ENCODE data around the gene GULP1. TPM values are rescaled to one million over a fixed set of nuclear protein-coding genes. Genes with fewer than 3 reads are reported as not detected.

The GULP1 gene
- total RNA-seq, 1 experiment from 2014 or later = 75.1 TPM

DNA sequence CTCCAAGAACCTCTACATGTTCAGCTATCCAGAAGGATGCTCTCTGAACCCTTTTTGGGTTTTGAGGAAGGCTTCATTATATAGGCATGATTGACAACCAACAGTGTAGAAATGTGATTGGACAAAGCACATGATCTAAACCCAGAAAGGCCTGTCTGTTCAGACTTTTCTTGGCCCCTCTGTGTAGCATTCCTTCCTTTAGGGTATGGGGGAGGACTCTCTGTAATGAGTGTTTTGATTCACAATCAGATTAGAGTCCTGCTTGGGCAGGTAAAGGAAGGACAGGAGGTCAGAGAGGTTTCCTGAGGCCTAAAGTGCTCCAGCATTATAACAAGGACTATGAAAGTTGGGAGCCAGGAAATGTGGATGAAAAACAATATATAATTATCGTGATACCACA, 13.6 kb downstream of the GULP1 start:
- CTCF ChIA-PET = interaction anchor here (2.5 kb wide), 1 partner anchor 13 kb away, joined by 13 read pairs; the partner anchor contains the start of gene GULP1
- Mint-ChIP-seq H3K27me3 (ENCODE audit: low read depth) (no peaks in the 10 kb centered on the region), H3K36me3 (peaks cover 3% of the 10 kb centered on the region), H3K4me1 (peaks cover 85% of the 10 kb centered on the region), H3K4me3 (no peak overlapping the region; the same call in 1 of the 2 replicates), H3K27ac (peak overlapping the region; percentile 15; the same call in 1 of the 2 replicates), H3K9me3 (0 out of 2 replicates have a peak, but pooled peaks cover under 1% of the 10 kb centered on the region)
- DNase-seq (ENCODE audit: low spot score) (no peak), ATAC-seq (no peak)
- POLR2A ChIA-PET = no interaction called here
- TF ChIP-seq TEAD4 (CRISPR knock-in tag; IDR thresholded peaks at IDR 0.05) (no peak), ESRRA (CRISPR knock-in tag; IDR thresholded peaks at IDR 0.05; ENCODE audit: borderline replicate concordance) (no peak), ELF4 (CRISPR knock-in tag; IDR thresholded peaks at IDR 0.05; ENCODE audit: low read depth) (no peak), HMGA2 (CRISPR knock-in tag; IDR thresholded peaks at IDR 0.05) (no peak), MYBL2 (CRISPR knock-in tag; IDR thresholded peaks at IDR 0.05) (no peak), NFE2L1 (CRISPR knock-in tag; IDR thresholded peaks at IDR 0.05) (no peak), NFYB (CRISPR knock-in tag; conservative IDR thresholded peaks at IDR 0.05; ENCODE audit: low read depth) (no peak), ZNF423 (CRISPR knock-in tag; IDR thresholded peaks at IDR 0.05) (no peak), FOXK1 (CRISPR knock-in tag; IDR thresholded peaks at IDR 0.05) (no peak), SMAD3 (CRISPR knock-in tag; IDR thresholded peaks at IDR 0.05; ENCODE audit: borderline replicate concordance) (no peak), TCF7 (CRISPR knock-in tag; IDR thresholded peaks at IDR 0.05; ENCODE audit: low read depth) (no peak)
- TF ChIP-seq, protein P1, sequence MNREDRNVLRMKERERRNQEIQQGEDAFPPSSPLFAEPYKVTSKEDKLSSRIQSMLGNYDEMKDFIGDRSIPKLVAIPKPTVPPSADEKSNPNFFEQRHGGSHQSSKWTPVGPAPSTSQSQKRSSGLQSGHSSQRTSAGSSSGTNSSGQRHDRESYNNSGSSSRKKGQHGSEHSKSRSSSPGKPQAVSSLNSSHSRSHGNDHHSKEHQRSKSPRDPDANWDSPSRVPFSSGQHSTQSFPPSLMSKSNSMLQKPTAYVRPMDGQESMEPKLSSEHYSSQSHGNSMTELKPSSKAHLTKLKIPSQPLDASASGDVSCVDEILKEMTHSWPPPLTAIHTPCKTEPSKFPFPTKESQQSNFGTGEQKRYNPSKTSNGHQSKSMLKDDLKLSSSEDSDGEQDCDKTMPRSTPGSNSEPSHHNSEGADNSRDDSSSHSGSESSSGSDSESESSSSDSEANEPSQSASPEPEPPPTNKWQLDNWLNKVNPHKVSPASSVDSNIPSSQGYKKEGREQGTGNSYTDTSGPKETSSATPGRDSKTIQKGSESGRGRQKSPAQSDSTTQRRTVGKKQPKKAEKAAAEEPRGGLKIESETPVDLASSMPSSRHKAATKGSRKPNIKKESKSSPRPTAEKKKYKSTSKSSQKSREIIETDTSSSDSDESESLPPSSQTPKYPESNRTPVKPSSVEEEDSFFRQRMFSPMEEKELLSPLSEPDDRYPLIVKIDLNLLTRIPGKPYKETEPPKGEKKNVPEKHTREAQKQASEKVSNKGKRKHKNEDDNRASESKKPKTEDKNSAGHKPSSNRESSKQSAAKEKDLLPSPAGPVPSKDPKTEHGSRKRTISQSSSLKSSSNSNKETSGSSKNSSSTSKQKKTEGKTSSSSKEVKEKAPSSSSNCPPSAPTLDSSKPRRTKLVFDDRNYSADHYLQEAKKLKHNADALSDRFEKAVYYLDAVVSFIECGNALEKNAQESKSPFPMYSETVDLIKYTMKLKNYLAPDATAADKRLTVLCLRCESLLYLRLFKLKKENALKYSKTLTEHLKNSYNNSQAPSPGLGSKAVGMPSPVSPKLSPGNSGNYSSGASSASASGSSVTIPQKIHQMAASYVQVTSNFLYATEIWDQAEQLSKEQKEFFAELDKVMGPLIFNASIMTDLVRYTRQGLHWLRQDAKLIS (CRISPR knock-in tag; IDR thresholded peaks at IDR 0.05; ENCODE audit: borderline replicate concordance) = no peak
- TF ChIP-seq, protein P2, sequence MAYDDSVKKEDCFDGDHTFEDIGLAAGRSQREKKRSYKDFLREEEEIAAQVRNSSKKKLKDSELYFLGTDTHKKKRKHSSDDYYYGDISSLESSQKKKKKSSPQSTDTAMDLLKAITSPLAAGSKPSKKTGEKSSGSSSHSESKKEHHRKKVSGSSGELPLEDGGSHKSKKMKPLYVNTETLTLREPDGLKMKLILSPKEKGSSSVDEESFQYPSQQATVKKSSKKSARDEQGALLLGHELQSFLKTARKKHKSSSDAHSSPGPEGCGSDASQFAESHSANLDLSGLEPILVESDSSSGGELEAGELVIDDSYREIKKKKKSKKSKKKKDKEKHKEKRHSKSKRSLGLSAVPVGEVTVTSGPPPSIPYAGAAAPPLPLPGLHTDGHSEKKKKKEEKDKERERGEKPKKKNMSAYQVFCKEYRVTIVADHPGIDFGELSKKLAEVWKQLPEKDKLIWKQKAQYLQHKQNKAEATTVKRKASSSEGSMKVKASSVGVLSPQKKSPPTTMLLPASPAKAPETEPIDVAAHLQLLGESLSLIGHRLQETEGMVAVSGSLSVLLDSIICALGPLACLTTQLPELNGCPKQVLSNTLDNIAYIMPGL (CRISPR knock-in tag; IDR thresholded peaks at IDR 0.05) = no peak

DNA sequence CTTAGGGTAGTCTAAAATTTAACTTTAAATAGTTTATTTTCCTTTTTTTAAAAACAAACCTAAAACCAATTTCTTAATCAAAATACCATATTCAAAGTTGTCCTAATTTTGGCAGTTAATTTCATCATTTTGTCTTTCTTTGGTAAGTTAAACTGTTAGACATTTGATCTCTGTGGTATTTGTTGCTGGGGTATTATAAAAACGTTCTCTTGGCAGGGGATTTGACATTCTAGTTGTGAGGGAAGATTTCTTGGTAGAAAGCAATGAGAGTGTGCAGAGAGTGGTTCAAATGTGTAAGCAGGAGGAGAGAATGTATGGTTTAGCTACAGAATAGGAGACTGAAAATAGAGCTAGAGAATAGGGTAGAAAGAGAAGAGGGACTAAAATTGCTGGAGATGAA, 14.6 kb downstream of the GULP1 start:
- no peak for DNase-seq (ENCODE audit: low spot score)
- Mint-ChIP-seq H3K36me3 (peaks cover 11% of the 10 kb centered on the region), H3K27ac (peak overlapping the region; percentile 53), H3K4me1 (peaks cover 82% of the 10 kb centered on the region), H3K27me3 (ENCODE audit: low read depth) (no peaks in the 10 kb centered on the region), H3K4me3 (no peak overlapping the region), H3K9me3 (peaks cover 4% of the 10 kb centered on the region; the same call in 1 of the 2 replicates)
- ChIA-PET POLR2A (no interaction called here), CTCF (interaction anchor here (0.7 kb wide), 1 partner anchor 63 kb away, joined by 4 read pairs; no protein-coding TSS in a partner anchor)
- TF ChIP-seq PRRX2 (CRISPR knock-in tag; IDR thresholded peaks at IDR 0.05) (no peak), NFE2L1 (CRISPR knock-in tag; IDR thresholded peaks at IDR 0.05) (no peak), GABPB1 (CRISPR knock-in tag; IDR thresholded peaks at IDR 0.05) (no peak)
- TF ChIP-seq, protein P3, sequence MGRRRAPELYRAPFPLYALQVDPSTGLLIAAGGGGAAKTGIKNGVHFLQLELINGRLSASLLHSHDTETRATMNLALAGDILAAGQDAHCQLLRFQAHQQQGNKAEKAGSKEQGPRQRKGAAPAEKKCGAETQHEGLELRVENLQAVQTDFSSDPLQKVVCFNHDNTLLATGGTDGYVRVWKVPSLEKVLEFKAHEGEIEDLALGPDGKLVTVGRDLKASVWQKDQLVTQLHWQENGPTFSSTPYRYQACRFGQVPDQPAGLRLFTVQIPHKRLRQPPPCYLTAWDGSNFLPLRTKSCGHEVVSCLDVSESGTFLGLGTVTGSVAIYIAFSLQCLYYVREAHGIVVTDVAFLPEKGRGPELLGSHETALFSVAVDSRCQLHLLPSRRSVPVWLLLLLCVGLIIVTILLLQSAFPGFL (CRISPR knock-in tag; IDR thresholded peaks at IDR 0.05; ENCODE audit: borderline replicate concordance) = no peak
- TF ChIP-seq, protein P4, sequence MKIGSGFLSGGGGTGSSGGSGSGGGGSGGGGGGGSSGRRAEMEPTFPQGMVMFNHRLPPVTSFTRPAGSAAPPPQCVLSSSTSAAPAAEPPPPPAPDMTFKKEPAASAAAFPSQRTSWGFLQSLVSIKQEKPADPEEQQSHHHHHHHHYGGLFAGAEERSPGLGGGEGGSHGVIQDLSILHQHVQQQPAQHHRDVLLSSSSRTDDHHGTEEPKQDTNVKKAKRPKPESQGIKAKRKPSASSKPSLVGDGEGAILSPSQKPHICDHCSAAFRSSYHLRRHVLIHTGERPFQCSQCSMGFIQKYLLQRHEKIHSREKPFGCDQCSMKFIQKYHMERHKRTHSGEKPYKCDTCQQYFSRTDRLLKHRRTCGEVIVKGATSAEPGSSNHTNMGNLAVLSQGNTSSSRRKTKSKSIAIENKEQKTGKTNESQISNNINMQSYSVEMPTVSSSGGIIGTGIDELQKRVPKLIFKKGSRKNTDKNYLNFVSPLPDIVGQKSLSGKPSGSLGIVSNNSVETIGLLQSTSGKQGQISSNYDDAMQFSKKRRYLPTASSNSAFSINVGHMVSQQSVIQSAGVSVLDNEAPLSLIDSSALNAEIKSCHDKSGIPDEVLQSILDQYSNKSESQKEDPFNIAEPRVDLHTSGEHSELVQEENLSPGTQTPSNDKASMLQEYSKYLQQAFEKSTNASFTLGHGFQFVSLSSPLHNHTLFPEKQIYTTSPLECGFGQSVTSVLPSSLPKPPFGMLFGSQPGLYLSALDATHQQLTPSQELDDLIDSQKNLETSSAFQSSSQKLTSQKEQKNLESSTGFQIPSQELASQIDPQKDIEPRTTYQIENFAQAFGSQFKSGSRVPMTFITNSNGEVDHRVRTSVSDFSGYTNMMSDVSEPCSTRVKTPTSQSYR (CRISPR knock-in tag; IDR thresholded peaks at IDR 0.05) = no peak
- TF ChIP-seq, protein P5, sequence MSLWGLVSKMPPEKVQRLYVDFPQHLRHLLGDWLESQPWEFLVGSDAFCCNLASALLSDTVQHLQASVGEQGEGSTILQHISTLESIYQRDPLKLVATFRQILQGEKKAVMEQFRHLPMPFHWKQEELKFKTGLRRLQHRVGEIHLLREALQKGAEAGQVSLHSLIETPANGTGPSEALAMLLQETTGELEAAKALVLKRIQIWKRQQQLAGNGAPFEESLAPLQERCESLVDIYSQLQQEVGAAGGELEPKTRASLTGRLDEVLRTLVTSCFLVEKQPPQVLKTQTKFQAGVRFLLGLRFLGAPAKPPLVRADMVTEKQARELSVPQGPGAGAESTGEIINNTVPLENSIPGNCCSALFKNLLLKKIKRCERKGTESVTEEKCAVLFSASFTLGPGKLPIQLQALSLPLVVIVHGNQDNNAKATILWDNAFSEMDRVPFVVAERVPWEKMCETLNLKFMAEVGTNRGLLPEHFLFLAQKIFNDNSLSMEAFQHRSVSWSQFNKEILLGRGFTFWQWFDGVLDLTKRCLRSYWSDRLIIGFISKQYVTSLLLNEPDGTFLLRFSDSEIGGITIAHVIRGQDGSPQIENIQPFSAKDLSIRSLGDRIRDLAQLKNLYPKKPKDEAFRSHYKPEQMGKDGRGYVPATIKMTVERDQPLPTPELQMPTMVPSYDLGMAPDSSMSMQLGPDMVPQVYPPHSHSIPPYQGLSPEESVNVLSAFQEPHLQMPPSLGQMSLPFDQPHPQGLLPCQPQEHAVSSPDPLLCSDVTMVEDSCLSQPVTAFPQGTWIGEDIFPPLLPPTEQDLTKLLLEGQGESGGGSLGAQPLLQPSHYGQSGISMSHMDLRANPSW (CRISPR knock-in tag; conservative IDR thresholded peaks at IDR 0.05; ENCODE audit: low read depth) = no peak
- TF ChIP-seq, protein P6, sequence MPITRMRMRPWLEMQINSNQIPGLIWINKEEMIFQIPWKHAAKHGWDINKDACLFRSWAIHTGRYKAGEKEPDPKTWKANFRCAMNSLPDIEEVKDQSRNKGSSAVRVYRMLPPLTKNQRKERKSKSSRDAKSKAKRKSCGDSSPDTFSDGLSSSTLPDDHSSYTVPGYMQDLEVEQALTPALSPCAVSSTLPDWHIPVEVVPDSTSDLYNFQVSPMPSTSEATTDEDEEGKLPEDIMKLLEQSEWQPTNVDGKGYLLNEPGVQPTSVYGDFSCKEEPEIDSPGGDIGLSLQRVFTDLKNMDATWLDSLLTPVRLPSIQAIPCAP (CRISPR knock-in tag; IDR thresholded peaks at IDR 0.05) = no peak
- ATAC-seq = no peak

All from WTC11 (cell line).